ENCODE measurements around the gene DMTF1. TPM values are rescaled to one million over a fixed set of nuclear protein-coding genes. Genes with fewer than 3 reads are reported as not detected.

The DMTF1 gene
- total and polyA plus RNA-seq, 9 of the 15 experiments (the other 6 are each of a cell fraction or from before 2014, with no cell fraction given), result 25.7 to 208 (median 74.7) TPM

- TF ChIP-seq TRIM28 (IDR thresholded peaks at IDR 0.05) (no peak), ZNF165 (CRISPR knock-in tag; IDR thresholded peaks at IDR 0.05; ENCODE audit: borderline replicate concordance) (no peak), RBM17 (IDR thresholded peaks at IDR 0.05; ENCODE audit: borderline replicate concordance, low read depth, low read length) (no peak), RBM25 (IDR thresholded peaks at IDR 0.05; ENCODE audit: low read depth, low read length, severe bottlenecking) (no peak), ZBTB40 (IDR thresholded peaks at IDR 0.05) (no peak), ZBTB40 (CRISPR knock-in tag; IDR thresholded peaks at IDR 0.05) (no peak), ZNF184 (CRISPR knock-in tag; IDR thresholded peaks at IDR 0.05) (no peak), HDAC2 (IDR thresholded peaks at IDR 0.05) (peak; percentile 95; the same call in 1 of the 2 replicates), HEY1 (CRISPR knock-in tag; IDR thresholded peaks at IDR 0.05; ENCODE audit: borderline replicate concordance) (no peak), NCOA6 (IDR thresholded peaks at IDR 0.05) (no peak), THRA (IDR thresholded peaks at IDR 0.05) (no peak), KDM1A (IDR thresholded peaks at IDR 0.05) (peak; percentile 91 to 94), BHLHE40 (IDR thresholded peaks at IDR 0.05; ENCODE audit: low read length) (peak; percentile 88), THAP12 (CRISPR knock-in tag; IDR thresholded peaks at IDR 0.05) (no peak), ZFPM2 (CRISPR knock-in tag; IDR thresholded peaks at IDR 0.05) (no peak), POU5F1 (IDR thresholded peaks at IDR 0.05; ENCODE audit: borderline replicate concordance, low read depth, low read length, partially characterized antibody) (no peak), PYGO2 (tag; IDR thresholded peaks at IDR 0.05) (no peak), SREBF2 (CRISPR knock-in tag; IDR thresholded peaks at IDR 0.05) (no peak), SOX6 (IDR thresholded peaks at IDR 0.05) (peak; percentile 100)
Observed at GRCh38 chr7:87110778-87111177, 41.5 kb upstream of the DMTF1 start (continued).

Measured in K562 (cell line).